Osteocyte (in vitro differentiated cells): Measurements from ENCODE around the gene CNGA3. TPM values are rescaled to one million over a fixed set of nuclear protein-coding genes. Genes with fewer than 3 reads are reported as not detected.

Experiments used
- DNase-seq: peaks from one replicate; pipeline ENCODE4 v3.0.0; 2021; ENCODE audit warnings: mixed read lengths; ENCODE audit not compliant: unreplicated experiment; ENCODE audit errors: extremely low spot score
- H3K27ac Mint-ChIP-seq: one replicate; pipeline ENCODE4 v1.8.0; 2021; ENCODE audit warnings: mild to moderate bottlenecking, mixed read lengths; ENCODE audit not compliant: unreplicated experiment
- H3K27me3 Mint-ChIP-seq: one replicate; pipeline ENCODE4 v1.8.0; 2021; ENCODE audit warnings: mixed read lengths; ENCODE audit not compliant: unreplicated experiment
- H3K36me3 Mint-ChIP-seq: one replicate; pipeline ENCODE4 v1.8.0; 2021; ENCODE audit warnings: mixed read lengths; ENCODE audit not compliant: unreplicated experiment
- H3K4me1 Mint-ChIP-seq: one replicate; pipeline ENCODE4 v1.8.0; 2021; ENCODE audit warnings: mixed read lengths; ENCODE audit not compliant: unreplicated experiment
- H3K4me3 Mint-ChIP-seq: one replicate; pipeline ENCODE4 v1.8.0; 2021; ENCODE audit warnings: mild to moderate bottlenecking, moderate library complexity, mixed read lengths; ENCODE audit not compliant: unreplicated experiment
- H3K9me3 Mint-ChIP-seq: one replicate; pipeline ENCODE4 v1.8.0; 2021; ENCODE audit warnings: mixed read lengths; ENCODE audit not compliant: unreplicated experiment
- long read RNA-seq: library from polyadenylated mRNA; unstranded; transcript quantifications from one replicate; pipeline ENCODE4 v2.0.0, GENCODE V29; 2021
- total RNA-seq: library from RNA; stranded (reverse); gene quantifications from 2 replicates; pipeline ENCODE4 v1.2.1, GENCODE V29; 2021
- TF ChIP-seq, protein P1 (sequence below): fragments of 200-600 bp; sonication (generic); IDR thresholded peaks from 2 replicates; pipeline ENCODE4 v1.5.0; 2021; ENCODE audit warnings: antibody characterized with exemption, mild to moderate bottlenecking, moderate library complexity

The CNGA3 gene
- not detected in 2 replicates for total RNA-seq
- long read RNA-seq: 0 reads

DNA sequence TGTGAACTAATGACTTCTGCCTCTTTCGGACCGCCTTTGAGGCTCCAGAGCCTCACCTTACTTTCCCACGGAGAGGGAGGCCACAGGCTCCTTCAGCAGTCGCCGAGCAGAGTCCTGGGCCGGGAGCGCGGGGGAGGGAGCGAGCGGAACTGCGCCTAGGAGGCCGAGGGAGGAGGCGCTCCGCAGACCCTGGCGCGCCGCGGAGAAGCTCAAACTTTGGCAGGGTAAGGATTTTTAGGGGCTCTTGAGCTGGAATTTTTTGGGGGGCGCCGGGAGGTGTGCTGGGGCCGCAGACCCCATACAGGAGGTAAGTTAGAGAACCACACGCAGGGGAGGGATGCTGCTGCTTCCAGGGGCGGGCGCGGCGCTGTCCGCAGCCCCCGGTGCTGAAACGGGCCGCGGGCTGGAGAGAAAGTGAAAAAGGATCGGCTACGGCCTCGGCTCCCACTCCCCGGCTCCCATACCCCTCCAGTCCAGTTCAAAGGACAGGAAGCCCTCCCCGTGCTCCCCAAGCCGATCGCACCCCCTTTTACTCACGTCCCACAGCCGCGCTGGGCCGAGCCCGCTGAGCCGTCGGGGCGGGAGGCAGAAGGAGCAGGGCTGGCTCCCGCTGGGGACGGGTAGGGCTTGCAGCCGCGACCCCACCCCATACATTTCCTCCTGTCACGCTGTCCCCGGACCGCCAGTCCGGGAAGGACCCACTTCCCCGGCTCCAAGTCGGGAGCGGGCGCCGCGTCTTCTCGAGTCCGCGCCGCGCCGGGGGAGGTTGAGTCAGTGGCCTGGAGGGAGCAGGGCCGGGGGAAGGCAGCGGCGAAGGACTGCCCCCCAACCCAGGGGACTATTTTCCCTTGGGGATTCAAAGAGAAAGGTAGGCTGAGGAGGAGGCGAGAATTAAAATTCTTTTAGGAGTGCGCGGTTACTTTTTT is at the start of gene CNGA3:
Gene CNGA3 (plus strand): TSS at position 146 of the 926 bp plus-strand sequence. CDS start 23,520 bp downstream, outside the sequence.
- peaks cover 4% of the 10 kb centered on the region for H3K4me1 Mint-ChIP-seq
- peaks cover 81% of the 10 kb centered on the region for H3K27me3 Mint-ChIP-seq
- H3K9me3 Mint-ChIP-seq: no peaks in the 10 kb centered on the region
- no peak for DNase-seq
- H3K27ac Mint-ChIP-seq: no peak within 1 kb of the TSS
- H3K4me3 Mint-ChIP-seq: peak within 1 kb of the TSS; percentile 38
- no peaks in the 10 kb centered on the region for H3K36me3 Mint-ChIP-seq
- TF ChIP-seq, protein P1, sequence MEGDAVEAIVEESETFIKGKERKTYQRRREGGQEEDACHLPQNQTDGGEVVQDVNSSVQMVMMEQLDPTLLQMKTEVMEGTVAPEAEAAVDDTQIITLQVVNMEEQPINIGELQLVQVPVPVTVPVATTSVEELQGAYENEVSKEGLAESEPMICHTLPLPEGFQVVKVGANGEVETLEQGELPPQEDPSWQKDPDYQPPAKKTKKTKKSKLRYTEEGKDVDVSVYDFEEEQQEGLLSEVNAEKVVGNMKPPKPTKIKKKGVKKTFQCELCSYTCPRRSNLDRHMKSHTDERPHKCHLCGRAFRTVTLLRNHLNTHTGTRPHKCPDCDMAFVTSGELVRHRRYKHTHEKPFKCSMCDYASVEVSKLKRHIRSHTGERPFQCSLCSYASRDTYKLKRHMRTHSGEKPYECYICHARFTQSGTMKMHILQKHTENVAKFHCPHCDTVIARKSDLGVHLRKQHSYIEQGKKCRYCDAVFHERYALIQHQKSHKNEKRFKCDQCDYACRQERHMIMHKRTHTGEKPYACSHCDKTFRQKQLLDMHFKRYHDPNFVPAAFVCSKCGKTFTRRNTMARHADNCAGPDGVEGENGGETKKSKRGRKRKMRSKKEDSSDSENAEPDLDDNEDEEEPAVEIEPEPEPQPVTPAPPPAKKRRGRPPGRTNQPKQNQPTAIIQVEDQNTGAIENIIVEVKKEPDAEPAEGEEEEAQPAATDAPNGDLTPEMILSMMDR: no peak

DNA sequence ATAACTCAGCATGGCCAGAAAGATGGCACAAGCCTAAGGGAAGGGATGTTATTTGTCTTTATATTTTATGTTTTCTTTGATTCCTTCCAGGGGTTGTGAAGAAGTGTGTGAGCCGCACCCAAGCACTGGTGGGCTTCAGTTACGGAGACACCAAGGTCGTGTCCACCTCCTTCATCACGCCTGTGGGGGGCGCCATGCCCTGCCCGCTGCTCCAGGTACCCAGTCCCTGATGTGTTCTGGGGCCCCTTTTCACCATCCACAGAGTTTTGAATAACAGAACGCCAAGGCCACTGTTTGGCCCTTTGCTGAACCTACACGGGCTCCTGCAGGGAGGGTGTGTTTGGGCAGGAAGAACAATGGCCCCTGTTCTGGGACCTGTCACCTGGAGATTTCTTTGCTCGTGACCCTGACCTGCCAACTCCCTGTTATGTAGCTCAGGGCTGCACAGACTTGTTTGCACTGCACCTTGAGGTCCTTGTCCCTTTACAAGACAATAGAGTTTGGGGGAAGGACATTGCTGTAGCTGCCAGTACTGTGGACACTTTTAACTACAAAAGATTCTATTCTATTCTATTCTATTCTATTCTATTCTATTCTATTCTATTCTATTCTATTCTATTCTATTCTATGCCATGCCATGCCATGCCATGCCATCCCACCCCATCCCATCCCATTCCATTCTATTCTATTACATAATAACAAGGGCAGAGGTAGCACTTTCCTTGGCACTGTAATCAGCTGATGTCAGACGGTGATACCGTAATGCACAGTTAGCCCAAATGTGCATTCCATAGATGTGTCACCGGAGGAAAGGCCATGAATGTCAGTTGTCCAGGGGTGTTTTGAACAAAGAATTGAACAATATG is 48.2 kb upstream of the CNGA3 start:
- Mint-ChIP-seq H3K27me3 (peaks cover 20% of the 10 kb centered on the region), H3K36me3 (no peaks in the 10 kb centered on the region), H3K4me1 (no peaks in the 10 kb centered on the region), H3K4me3 (no peak overlapping the region), H3K27ac (no peak overlapping the region), H3K9me3 (no peaks in the 10 kb centered on the region)
- DNase-seq: peak; percentile 56
- TF ChIP-seq, protein P1: no peak

DNA sequence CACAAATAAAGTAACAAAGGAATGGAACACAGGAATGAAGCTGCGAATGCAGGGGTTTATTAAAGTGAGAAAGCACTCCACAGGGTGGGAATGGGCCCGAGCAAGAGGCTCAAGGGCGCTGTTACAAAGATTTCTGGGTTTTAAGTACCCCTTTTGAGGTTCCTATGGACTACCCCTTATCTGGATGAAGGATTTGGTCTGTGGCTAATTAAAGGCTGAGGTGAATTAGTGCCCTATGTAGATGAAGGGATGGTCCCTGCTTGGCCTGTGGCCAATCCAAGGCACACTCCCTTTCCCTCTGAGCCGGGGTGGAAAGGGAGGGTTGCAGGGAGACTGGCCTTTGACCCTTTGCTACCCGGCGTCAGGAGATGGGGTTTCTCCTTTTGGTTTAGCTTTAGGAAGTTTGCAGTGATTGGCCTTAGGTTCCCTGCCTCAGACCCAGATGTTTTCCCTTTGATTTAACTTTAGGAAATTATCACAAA is 47.5 kb upstream of the CNGA3 start:
- Mint-ChIP-seq H3K9me3 (no peaks in the 10 kb centered on the region), H3K27ac (no peak overlapping the region), H3K36me3 (no peaks in the 10 kb centered on the region), H3K4me3 (no peak overlapping the region), H3K4me1 (no peaks in the 10 kb centered on the region), H3K27me3 (peaks cover 20% of the 10 kb centered on the region)
- TF ChIP-seq, protein P1: no peak
- no peak for DNase-seq

DNA sequence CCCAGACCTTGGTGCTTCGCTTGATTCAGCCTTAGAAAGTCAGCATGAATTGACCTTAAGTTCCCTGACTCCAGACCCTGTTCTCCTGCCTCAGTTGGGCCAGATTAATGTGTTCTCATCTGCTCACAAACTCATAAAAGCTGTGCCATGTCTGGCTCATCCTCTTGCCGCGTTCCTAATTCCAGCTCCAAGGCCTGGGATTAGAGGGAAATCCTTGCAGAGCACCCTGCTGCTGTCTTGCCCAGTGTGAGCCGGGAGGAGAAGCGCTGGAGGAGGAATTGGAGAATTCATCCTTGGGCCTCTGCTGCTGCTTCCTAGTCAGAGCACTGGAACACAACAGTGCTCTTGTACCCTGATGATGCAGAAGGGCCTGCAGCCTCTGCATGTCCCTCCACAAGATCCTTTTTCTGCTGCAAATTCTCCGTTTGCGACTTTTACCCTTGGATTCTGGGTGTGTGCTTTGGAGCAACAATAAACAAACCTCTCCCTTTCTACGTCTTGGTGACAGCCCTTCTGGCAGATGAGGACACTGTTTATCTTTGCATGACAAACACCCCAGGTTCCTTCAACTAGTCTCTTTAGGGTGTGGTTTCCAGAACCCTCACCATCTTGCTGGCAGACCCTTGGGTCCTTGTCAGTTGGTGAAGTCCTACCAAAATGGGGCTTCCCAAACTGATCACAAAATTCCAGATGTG is 46.9 kb upstream of the CNGA3 start:
- Mint-ChIP-seq H3K4me1 (no peaks in the 10 kb centered on the region), H3K9me3 (no peaks in the 10 kb centered on the region), H3K4me3 (no peak overlapping the region), H3K27ac (no peak overlapping the region), H3K27me3 (peaks cover 20% of the 10 kb centered on the region), H3K36me3 (no peaks in the 10 kb centered on the region)
- TF ChIP-seq, protein P1: no peak
- no peak for DNase-seq
